ENCODE results near the gene ADGRG3.
A peak's percentile ranks its signal among the peaks of the same experiment; 100 is the strongest.

Gene ADGRG3

GRCh38 chr16:57643910-57644309 lies 24.2 kb upstream of the ADGRG3 start:
- DNase-seq (ENCODE audit: insufficient read length, low spot score) (no peak), FAIRE-seq (no peak)
- no peak for TF ChIP-seq POLR2AphosphoS5 (IDR thresholded peaks at IDR 0.05; ENCODE audit: low read depth, low read length)
- no peak for TF ChIP-seq POLR2A (IDR thresholded peaks at IDR 0.05; ENCODE audit: low read depth, low read length)
- TF ChIP-seq POU2F2 (IDR thresholded peaks at IDR 0.05; ENCODE audit: low read depth, low read length), result no peak
- TF ChIP-seq PAX5 (IDR thresholded peaks at IDR 0.05; ENCODE audit: insufficient read depth, low read length, severe bottlenecking), result no peak
- TF ChIP-seq TAF1 (IDR thresholded peaks at IDR 0.05; ENCODE audit: low read depth, low read length), result no peak
- TF ChIP-seq SPI1 (IDR thresholded peaks at IDR 0.05; ENCODE audit: low read depth, low read length), result no peak

GRCh38 chr16:57644383-57645014 lies 23.6 kb upstream of the ADGRG3 start:
- TF ChIP-seq TAF1 (IDR thresholded peaks at IDR 0.05; ENCODE audit: low read depth, low read length) (no peak), POLR2AphosphoS5 (IDR thresholded peaks at IDR 0.05; ENCODE audit: low read depth, low read length) (no peak), POU2F2 (IDR thresholded peaks at IDR 0.05; ENCODE audit: low read depth, low read length) (no peak), POLR2A (IDR thresholded peaks at IDR 0.05; ENCODE audit: low read depth, low read length) (no peak), PAX5 (IDR thresholded peaks at IDR 0.05; ENCODE audit: insufficient read depth, low read length, severe bottlenecking) (no peak), SPI1 (IDR thresholded peaks at IDR 0.05; ENCODE audit: low read depth, low read length) (no peak)
- no peak for FAIRE-seq
- no peak for DNase-seq (ENCODE audit: insufficient read length, low spot score)

- DNase-seq (ENCODE audit: insufficient read length, low spot score) (no peak), FAIRE-seq (no peak)
Measured at GRCh38 chr16:57645169-57645568, 22.9 kb upstream of the ADGRG3 start.

GRCh38 chr16:57645691-57646387 lies 22.3 kb upstream of the ADGRG3 start:
- FAIRE-seq (no peak), DNase-seq (ENCODE audit: insufficient read length, low spot score) (no peak)
- TF ChIP-seq PAX5 (IDR thresholded peaks at IDR 0.05; ENCODE audit: insufficient read depth, low read length, severe bottlenecking) (no peak), POLR2AphosphoS5 (IDR thresholded peaks at IDR 0.05; ENCODE audit: low read depth, low read length) (no peak), POLR2A (IDR thresholded peaks at IDR 0.05; ENCODE audit: low read depth, low read length) (no peak), TAF1 (IDR thresholded peaks at IDR 0.05; ENCODE audit: low read depth, low read length) (no peak), SPI1 (IDR thresholded peaks at IDR 0.05; ENCODE audit: low read depth, low read length) (no peak), POU2F2 (IDR thresholded peaks at IDR 0.05; ENCODE audit: low read depth, low read length) (no peak)

More at GRCh38 chr16:57645169-57645568, 22.9 kb upstream of the ADGRG3 start:
- no peak for TF ChIP-seq POLR2AphosphoS5 (IDR thresholded peaks at IDR 0.05; ENCODE audit: low read depth, low read length)

GRCh38 chr16:57646388-57647039 lies 21.6 kb upstream of the ADGRG3 start:
- FAIRE-seq, result peak; percentile 51
- DNase-seq (ENCODE audit: insufficient read length, low spot score), result no peak
- TF ChIP-seq POU2F2 (IDR thresholded peaks at IDR 0.05; ENCODE audit: low read depth, low read length), result no peak
- no peak for TF ChIP-seq PAX5 (IDR thresholded peaks at IDR 0.05; ENCODE audit: insufficient read depth, low read length, severe bottlenecking)
- TF ChIP-seq TAF1 (IDR thresholded peaks at IDR 0.05; ENCODE audit: low read depth, low read length), result no peak
- no peak for TF ChIP-seq POLR2A (IDR thresholded peaks at IDR 0.05; ENCODE audit: low read depth, low read length)
- TF ChIP-seq SPI1 (IDR thresholded peaks at IDR 0.05; ENCODE audit: low read depth, low read length), result no peak
- TF ChIP-seq POLR2AphosphoS5 (IDR thresholded peaks at IDR 0.05; ENCODE audit: low read depth, low read length), result no peak

GRCh38 chr16:57647136-57647875 lies 20.8 kb upstream of the ADGRG3 start:
- DNase-seq (ENCODE audit: insufficient read length, low spot score) (no peak), FAIRE-seq (peak; percentile 31)

GRCh38 chr16:57648125-57648524 lies 20.0 kb upstream of the ADGRG3 start:
- TF ChIP-seq POLR2A (IDR thresholded peaks at IDR 0.05; ENCODE audit: low read depth, low read length) (no peak), SPI1 (IDR thresholded peaks at IDR 0.05; ENCODE audit: low read depth, low read length) (peak; percentile 84)
- FAIRE-seq (no peak), DNase-seq (ENCODE audit: insufficient read length, low spot score) (no peak)

More at GRCh38 chr16:57647136-57647875, 20.8 kb upstream of the ADGRG3 start:
- no peak for TF ChIP-seq PAX5 (IDR thresholded peaks at IDR 0.05; ENCODE audit: insufficient read depth, low read length, severe bottlenecking)
- no peak for TF ChIP-seq POLR2AphosphoS5 (IDR thresholded peaks at IDR 0.05; ENCODE audit: low read depth, low read length)
- TF ChIP-seq TAF1 (IDR thresholded peaks at IDR 0.05; ENCODE audit: low read depth, low read length), result no peak
- no peak for TF ChIP-seq POU2F2 (IDR thresholded peaks at IDR 0.05; ENCODE audit: low read depth, low read length)
- TF ChIP-seq SPI1 (IDR thresholded peaks at IDR 0.05; ENCODE audit: low read depth, low read length), result no peak
- no peak for TF ChIP-seq POLR2A (IDR thresholded peaks at IDR 0.05; ENCODE audit: low read depth, low read length)

GRCh38 chr16:57648581-57649442 lies 19.3 kb upstream of the ADGRG3 start:
- FAIRE-seq (peak; percentile 95), DNase-seq (ENCODE audit: insufficient read length, low spot score) (peak; percentile 92)
- no peak for TF ChIP-seq POLR2AphosphoS5 (IDR thresholded peaks at IDR 0.05; ENCODE audit: low read depth, low read length)
- TF ChIP-seq POU2F2 (IDR thresholded peaks at IDR 0.05; ENCODE audit: low read depth, low read length), result peak; percentile 42; the same call in 1 of the 2 replicates

- FAIRE-seq (no peak), DNase-seq (ENCODE audit: insufficient read length, low spot score) (no peak)
- TF ChIP-seq POU2F2 (IDR thresholded peaks at IDR 0.05; ENCODE audit: low read depth, low read length) (no peak), POLR2AphosphoS5 (IDR thresholded peaks at IDR 0.05; ENCODE audit: low read depth, low read length) (no peak)
Measured at GRCh38 chr16:57649443-57649751, 18.7 kb upstream of the ADGRG3 start.

Measured in GM12891 (cell line).